K562 (cell line): ENCODE measurements around the gene CHCHD6. TPM values are rescaled to one million over a fixed set of nuclear protein-coding genes. Genes with fewer than 3 reads are reported as not detected.

Source experiments
- ATAC-seq: fragments of 200-7000 bp; cut with Tn5 transposase; 3 replicates; pipeline ENCODE4 v1.9.1; 2020; ENCODE audit warnings: moderate library complexity
- BruUV-seq: library from RNA; stranded (reverse); fragments of 400-500 nt; replicated peaks from 2 replicates; lab custom pipeline; 2021; lab: Mats Ljungman, UMichigan
- CTCF ChIA-PET: fragments of 300-600 bp; formaldehyde crosslinking; extraction: SDS; loops from one replicate; lab custom pipeline; 2021; ENCODE audit warnings: low intra/inter-chr PET ratio; lab: Yijun Ruan, JAX
- POLR2A ChIA-PET: fragments of 300-600, 350-650 bp; sonication (Branson Sonifier 250); formaldehyde crosslinking; extraction: SDS; loops from one replicate; lab custom pipeline; 2021; ENCODE audit warnings: antibody characterized with exemption, inconsistent platforms; lab: Yijun Ruan, JAX
- DNase-seq, 4 experiments: peaks; one replicate each; pipeline versions ENCODE4 v3.0.0 to v3.0.0-alpha.2; 2011 to 2018; ENCODE audit warnings: low spot score in 3 of 4, mixed read lengths in 3 of 4; ENCODE audit errors: extremely low read depth in 1 of 4
- FAIRE-seq: peaks from 2 replicates; lab custom pipeline; 2011; peaks lifted over from hg19 to GRCh38; lab: Jason Lieb, UNC
- H2AFZ ChIP-seq: 2 replicates; pipeline ENCODE4 v1.6.0; 2011; ENCODE audit warnings: low read depth, low read length, control low read depth, inconsistent platforms
- H3K27ac ChIP-seq: fragments of 200-600 bp; 3 replicates; pipeline ENCODE4 v1.8.0; 2011; ENCODE audit warnings: low read depth, mild to moderate bottlenecking, control low read depth, inconsistent platforms, low read length, moderate library complexity, mixed read lengths; ENCODE audit errors: extremely low read depth
- H3K27me3 ChIP-seq, 2 experiments: fragments of 300-600 bp in 1 of 2; 2 replicates in 1 of 2; 3 replicates in 1 of 2; pipeline versions ENCODE4 v1.6.0 to v1.8.0; 2011; ENCODE audit warnings: inconsistent platforms in 2 of 2, low read length in 2 of 2, mild to moderate bottlenecking in 1 of 2, mixed read lengths in 1 of 2, moderate library complexity in 1 of 2; ENCODE audit not compliant: control insufficient read depth in 2 of 2, insufficient read depth in 2 of 2
- H3K36me3 ChIP-seq: fragments of 300-600 bp; 3 replicates; pipeline ENCODE4 v1.8.0; 2011; ENCODE audit warnings: mild to moderate bottlenecking, low read length, inconsistent platforms; ENCODE audit not compliant: control insufficient read depth, insufficient read depth
- H3K4me1 ChIP-seq, 2 experiments: fragments of 200-600 bp in 1 of 2; replicated peaks in 1 of 2; 2 replicates in 1 of 2; 3 replicates in 1 of 2; pipeline versions ENCODE4 v1.5.1 to v1.8.0; 2011; ENCODE audit warnings: inconsistent platforms in 2 of 2, low read length in 2 of 2, mild to moderate bottlenecking in 1 of 2, mixed read lengths in 1 of 2, moderate library complexity in 1 of 2; ENCODE audit not compliant: control insufficient read depth in 2 of 2, insufficient read depth in 2 of 2
- H3K4me2 ChIP-seq: 2 replicates; pipeline ENCODE4 v1.6.1; 2011; ENCODE audit warnings: low read length, control low read depth, inconsistent platforms, mixed read lengths; ENCODE audit not compliant: insufficient read depth
- H3K4me3 ChIP-seq: fragments of 200-600 bp; sonication (generic), shearing (Covaris generic); 2 replicates; pipeline ENCODE4 v1.5.1; 2016; ENCODE audit warnings: control low read depth, inconsistent platforms
- H3K79me2 ChIP-seq: fragments of 200-600 bp; 3 replicates; pipeline ENCODE4 v1.8.0; 2011; ENCODE audit warnings: low read length, inconsistent platforms; ENCODE audit not compliant: control insufficient read depth, insufficient read depth
- H3K9ac ChIP-seq, 2 experiments: 2 replicates each; pipeline versions ENCODE4 v1.6.0 to v1.6.1; 2011; ENCODE audit warnings: low read depth in 2 of 2, low read length in 2 of 2, control low read depth in 1 of 2, inconsistent platforms in 1 of 2, mild to moderate bottlenecking in 1 of 2, mixed read lengths in 1 of 2; ENCODE audit not compliant: insufficient read depth in 1 of 2
- H3K9me1 ChIP-seq: one replicate; pipeline ENCODE4 v1.6.0; 2011; ENCODE audit warnings: inconsistent platforms, mild to moderate bottlenecking, low read length, moderate library complexity; ENCODE audit not compliant: control insufficient read depth, insufficient read depth
- H3K9me3 ChIP-seq: replicated peaks from 2 replicates; pipeline ENCODE4 v1.5.1; 2011; ENCODE audit warnings: low read depth, low read length, inconsistent platforms; ENCODE audit not compliant: control insufficient read depth, insufficient read depth
- H4K20me1 ChIP-seq: replicated peaks from 2 replicates; pipeline ENCODE4 v1.6.1; 2011; ENCODE audit warnings: low read length, inconsistent platforms, mixed read lengths; ENCODE audit not compliant: control insufficient read depth, insufficient read depth
- BACH1 ChIP-seq: fragments of 200-800 bp; sonication (Bioruptor generic); IDR thresholded peaks from 2 replicates; pipeline ENCODE4 v1.6.1; 2016; ENCODE audit warnings: missing genetic modification characterization, missing compliant biosample characterization
- EWSR1 ChIP-seq: fragments of 450-650 bp; IDR thresholded peaks from 2 replicates; pipeline ENCODE4 v1.6.1; 2018; ENCODE audit warnings: borderline replicate concordance, mild to moderate bottlenecking, low read depth, moderate library complexity; ENCODE audit not compliant: partially characterized antibody
- PTBP1 ChIP-seq: fragments of 200-400 bp; formaldehyde crosslinking; IDR thresholded peaks from 2 replicates; pipeline ENCODE4 v1.6.1; 2017; ENCODE audit warnings: low read depth, low read length
- TAF1 ChIP-seq: IDR thresholded peaks from 2 replicates; pipeline ENCODE4 v1.6.1; 2011; ENCODE audit warnings: mild to moderate bottlenecking, low read length, moderate library complexity; ENCODE audit not compliant: insufficient read depth, control insufficient read depth, severe bottlenecking; ENCODE audit errors: extremely low read depth
- TCF7 ChIP-seq: sonication (generic); IDR thresholded peaks from 2 replicates; pipeline ENCODE4 v1.6.1; 2016; ENCODE audit warnings: antibody characterized with exemption, borderline replicate concordance
- ZBTB7A ChIP-seq: IDR thresholded peaks from 2 replicates; pipeline ENCODE4 v1.6.1; 2011; ENCODE audit warnings: low read depth, mild to moderate bottlenecking, low read length, moderate library complexity, borderline replicate concordance; ENCODE audit not compliant: control insufficient read depth
- ZC3H8 ChIP-seq: fragments of 450-650 bp; IDR thresholded peaks from 2 replicates; pipeline ENCODE4 v1.6.1; 2017
- ZNF511 ChIP-seq: sonication (generic); formaldehyde crosslinking; IDR thresholded peaks from 2 replicates; pipeline ENCODE4 v1.8.0; 2022; ENCODE audit warnings: mild to moderate bottlenecking, missing genetic modification reagents
- ZNF583 ChIP-seq: fragments of 250-450 bp; sonication (Bioruptor Pico); IDR thresholded peaks from 2 replicates; pipeline ENCODE4 v1.4.0; 2020
- WGBS: fragments of 100-300 bp; shearing (Covaris generic); methylation state at CpG from one replicate; pipeline ENCODE4 v1.1.6; 2016; ENCODE audit warnings: low coverage, mixed read lengths; ENCODE audit not compliant: insufficient coverage; ENCODE audit errors: missing lambda C conversion rate; 5-methylcytosine and 5-hydroxymethylcytosine counted together
- in situ Hi-C: fragments of 300-500 bp; cut with MboI; formaldehyde crosslinking; loops from 4 replicates; pipeline ENCODE4 v1.15.0; 2018; ENCODE audit warnings: inconsistent platforms, mixed read lengths
- intact Hi-C: fragments of 100-400 bp; cut with micrococcal nuclease; formaldehyde crosslinking; loops from 2 replicates; pipeline ENCODE4 v1.14.2; 2022
- polyA plus RNA-seq, 8 experiments: library from polyadenylated mRNA; depleted of rRNA in 4 of 8; stranded (reverse) in 5 of 8; unstranded in 3 of 8; fragments of >200 nt; fragmentation: Nextera tagmentation in 2 of 8; fragmentation: Illumina TruSeq in 1 of 8; extraction: Ambion mirVana in 2 of 8; extraction: Trizol in 1 of 8; gene quantifications; 2 replicates each; pipeline versions ENCODE4 v1.2.1 to v1.2.3, GENCODE V29; 2011 to 2014; ENCODE audit warnings: inconsistent platforms in 1 of 8, missing spikeins in 1 of 8
- total RNA-seq, 7 experiments: library from RNA; depleted of rRNA in 6 of 7; stranded (reverse); fragments of >200 nt in 6 of 7; fragmentation: Illumina TruSeq in 2 of 7; extraction: Trizol in 2 of 7; gene quantifications; 2 replicates each; pipeline versions ENCODE4 v1.2.1 to v1.2.3, GENCODE V29; 2011 to 2021; ENCODE audit warnings: low replicate concordance in 1 of 7

The CHCHD6 gene
- total and polyA plus RNA-seq, 9 of the 15 experiments (the other 6 are each of a cell fraction or from before 2014, with no cell fraction given): 4.6 to 18.6 (median 10.9) TPM

GRCh38 chr3:126714276-126714900 lies 10.3 kb downstream of the CHCHD6 start (continued):
- no peak for TF ChIP-seq ZNF511
- TF ChIP-seq ZBTB7A: no peak
- no peak for TF ChIP-seq EWSR1
- TF ChIP-seq ZC3H8: no peak
- no peak for TF ChIP-seq ZNF583 (CRISPR knock-in tag)
- TF ChIP-seq, all 486 proteins: peak for 0

GRCh38 chr3:126714921-126715320 lies 10.9 kb downstream of the CHCHD6 start:
- Histone ChIP-seq H4K20me1 (peaks cover 15% of the 10 kb centered on the region; the same call in 1 of the 2 replicates), H3K9me1 (no peaks in the 10 kb centered on the region), H2AFZ (no peak overlapping the region), H3K79me2 (peaks cover 6% of the 10 kb centered on the region; the same call in 2 of the 3 replicates), H3K9ac (no peak overlapping the region), H3K36me3 (no peaks in the 10 kb centered on the region), H3K4me1 (no peaks in the 10 kb centered on the region; a peak in 1 of 5 replicates), H3K9me3 (no peaks in the 10 kb centered on the region), H3K4me2 (no peak overlapping the region), H3K4me3 (no peak overlapping the region), H3K27me3 (no peaks in the 10 kb centered on the region), H3K27ac (no peak overlapping the region)
- 57% methylated on average over 6 of the region's 6 CpGs for WGBS
- ChIA-PET CTCF (no interaction called here), POLR2A (no interaction called here)
- in situ Hi-C loops: no loop called here
- DNase-seq: no peak
- TF ChIP-seq BACH1: no peak
- TF ChIP-seq PTBP1: no peak
- no peak for TF ChIP-seq TAF1
- TF ChIP-seq TCF7: no peak
- intact Hi-C loops: no loop called here
- no TSS peak for BruUV-seq
- FAIRE-seq: no peak
- no peak for ATAC-seq
